GM06990 (cell line): ENCODE measurements around the gene MACROH2A1.

Experiments used
- DNase-seq: peaks from one replicate; pipeline ENCODE4 v3.0.0-alpha.2; 2011; ENCODE audit not compliant: insufficient read length; ENCODE audit errors: extremely low read depth
- H3K27me3 ChIP-seq: replicated peaks from 2 replicates; pipeline ENCODE4 v1.6.0; 2011; ENCODE audit warnings: low read length; ENCODE audit not compliant: control insufficient read depth, insufficient read depth
- H3K36me3 ChIP-seq: 2 replicates; pipeline ENCODE4 v1.5.1; 2011; ENCODE audit warnings: low read length; ENCODE audit not compliant: control insufficient read depth, insufficient read depth
- H3K4me3 ChIP-seq: replicated peaks from 2 replicates; pipeline ENCODE4 v1.5.1; 2011; ENCODE audit warnings: low read depth, mild to moderate bottlenecking, control low read depth, low read length
- TF ChIP-seq, protein P1 (sequence below): IDR thresholded peaks from 2 replicates; pipeline ENCODE4 v1.5.1; 2011; ENCODE audit warnings: low read length, control low read depth, mild to moderate bottlenecking, inconsistent platforms; ENCODE audit not compliant: insufficient read depth, poor library complexity, severe bottlenecking

The MACROH2A1 gene

GRCh38 chr5:135341016-135341666 lies 57.9 kb downstream of the MACROH2A1 start:
- Histone ChIP-seq H3K36me3 (peaks cover 46% of the 10 kb centered on the region), H3K27me3 (no peaks in the 10 kb centered on the region), H3K4me3 (no peak overlapping the region)
- TF ChIP-seq, protein P1, sequence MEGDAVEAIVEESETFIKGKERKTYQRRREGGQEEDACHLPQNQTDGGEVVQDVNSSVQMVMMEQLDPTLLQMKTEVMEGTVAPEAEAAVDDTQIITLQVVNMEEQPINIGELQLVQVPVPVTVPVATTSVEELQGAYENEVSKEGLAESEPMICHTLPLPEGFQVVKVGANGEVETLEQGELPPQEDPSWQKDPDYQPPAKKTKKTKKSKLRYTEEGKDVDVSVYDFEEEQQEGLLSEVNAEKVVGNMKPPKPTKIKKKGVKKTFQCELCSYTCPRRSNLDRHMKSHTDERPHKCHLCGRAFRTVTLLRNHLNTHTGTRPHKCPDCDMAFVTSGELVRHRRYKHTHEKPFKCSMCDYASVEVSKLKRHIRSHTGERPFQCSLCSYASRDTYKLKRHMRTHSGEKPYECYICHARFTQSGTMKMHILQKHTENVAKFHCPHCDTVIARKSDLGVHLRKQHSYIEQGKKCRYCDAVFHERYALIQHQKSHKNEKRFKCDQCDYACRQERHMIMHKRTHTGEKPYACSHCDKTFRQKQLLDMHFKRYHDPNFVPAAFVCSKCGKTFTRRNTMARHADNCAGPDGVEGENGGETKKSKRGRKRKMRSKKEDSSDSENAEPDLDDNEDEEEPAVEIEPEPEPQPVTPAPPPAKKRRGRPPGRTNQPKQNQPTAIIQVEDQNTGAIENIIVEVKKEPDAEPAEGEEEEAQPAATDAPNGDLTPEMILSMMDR, result no peak
- DNase-seq, result no peak

DNA sequence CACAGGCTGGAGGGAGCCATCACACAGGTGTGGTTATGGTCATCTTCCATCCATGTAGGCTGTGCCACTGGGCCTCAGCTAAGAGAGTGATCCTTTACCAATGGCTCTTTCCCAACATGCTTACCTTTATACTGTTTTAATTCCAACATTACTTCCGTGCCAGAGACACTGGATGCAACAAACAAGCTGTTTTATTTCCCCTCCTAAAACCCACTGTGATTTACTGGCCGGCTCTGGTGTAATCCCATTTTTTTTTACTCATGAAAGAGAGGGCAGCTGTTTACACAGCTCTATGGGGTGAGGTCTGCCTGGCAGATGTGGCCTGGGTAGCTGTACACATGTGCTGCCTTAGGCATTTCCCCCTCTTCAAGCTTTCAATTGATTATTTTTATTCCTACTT lies 58.5 kb downstream of the MACROH2A1 start:
- H3K27me3 ChIP-seq, result no peaks in the 10 kb centered on the region
- peaks cover 46% of the 10 kb centered on the region for H3K36me3 ChIP-seq
- TF ChIP-seq, protein P1, result no peak
- no peak for DNase-seq
- H3K4me3 ChIP-seq, result no peak overlapping the region

DNA sequence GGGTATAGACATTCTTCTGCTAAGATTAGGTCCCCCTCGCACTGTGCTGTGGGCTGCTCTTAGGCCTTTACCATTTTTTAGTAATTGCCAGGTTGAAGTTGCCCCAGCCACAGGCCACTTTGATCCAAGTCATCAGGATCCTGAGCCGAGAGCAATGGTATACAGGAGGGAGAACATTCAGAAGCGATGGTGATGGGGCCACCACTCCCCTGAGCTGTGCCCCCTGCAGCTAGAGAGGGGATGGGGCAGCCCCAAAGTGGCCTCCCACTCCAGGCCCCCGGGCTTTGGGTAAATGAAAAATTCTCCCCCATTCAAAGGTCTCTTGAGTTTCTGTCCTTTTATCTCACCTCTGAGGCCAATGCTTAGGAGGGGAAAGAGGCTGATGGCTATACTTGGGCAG lies 59.4 kb downstream of the MACROH2A1 start:
- Histone ChIP-seq H3K36me3 (peaks cover 50% of the 10 kb centered on the region), H3K4me3 (no peak overlapping the region), H3K27me3 (no peaks in the 10 kb centered on the region)
- TF ChIP-seq, protein P1, result no peak
- DNase-seq, result no peak

- H3K4me3 ChIP-seq, result no peak overlapping the region
- H3K27me3 ChIP-seq, result no peaks in the 10 kb centered on the region
- TF ChIP-seq, protein P1, result no peak
- DNase-seq, result no peak
- H3K36me3 ChIP-seq, result peaks cover 50% of the 10 kb centered on the region
Observed at GRCh38 chr5:135339189-135339588, 59.8 kb downstream of the MACROH2A1 start.

- TF ChIP-seq, protein P1, result no peak
- DNase-seq, result no peak
- H3K36me3 ChIP-seq, result peaks cover 41% of the 10 kb centered on the region
- H3K27me3 ChIP-seq, result no peaks in the 10 kb centered on the region
- no peak overlapping the region for H3K4me3 ChIP-seq
Observed at GRCh38 chr5:135337064-135337463, 62.0 kb downstream of the MACROH2A1 start.
